ENCODE measurements around the gene DGUOK.

DGUOK gene

GRCh38 chr2:73998933-73999332 lies 72.3 kb downstream of the DGUOK start:
- H3K4me3 ChIP-seq (ENCODE audit: low read depth, low read length): no peak overlapping the region
- DNase-seq (ENCODE audit: low read depth): no peak
- TF ChIP-seq POLR2A (IDR thresholded peaks at IDR 0.05; ENCODE audit: extremely low read depth, insufficient read length) (no peak), MYC (IDR thresholded peaks at IDR 0.05; ENCODE audit: low read depth, low read length) (no peak), CTCF (IDR thresholded peaks at IDR 0.05; ENCODE audit: low read depth, low read length) (no peak), MAX (IDR thresholded peaks at IDR 0.05; ENCODE audit: low read depth, low read length) (no peak)

DNA sequence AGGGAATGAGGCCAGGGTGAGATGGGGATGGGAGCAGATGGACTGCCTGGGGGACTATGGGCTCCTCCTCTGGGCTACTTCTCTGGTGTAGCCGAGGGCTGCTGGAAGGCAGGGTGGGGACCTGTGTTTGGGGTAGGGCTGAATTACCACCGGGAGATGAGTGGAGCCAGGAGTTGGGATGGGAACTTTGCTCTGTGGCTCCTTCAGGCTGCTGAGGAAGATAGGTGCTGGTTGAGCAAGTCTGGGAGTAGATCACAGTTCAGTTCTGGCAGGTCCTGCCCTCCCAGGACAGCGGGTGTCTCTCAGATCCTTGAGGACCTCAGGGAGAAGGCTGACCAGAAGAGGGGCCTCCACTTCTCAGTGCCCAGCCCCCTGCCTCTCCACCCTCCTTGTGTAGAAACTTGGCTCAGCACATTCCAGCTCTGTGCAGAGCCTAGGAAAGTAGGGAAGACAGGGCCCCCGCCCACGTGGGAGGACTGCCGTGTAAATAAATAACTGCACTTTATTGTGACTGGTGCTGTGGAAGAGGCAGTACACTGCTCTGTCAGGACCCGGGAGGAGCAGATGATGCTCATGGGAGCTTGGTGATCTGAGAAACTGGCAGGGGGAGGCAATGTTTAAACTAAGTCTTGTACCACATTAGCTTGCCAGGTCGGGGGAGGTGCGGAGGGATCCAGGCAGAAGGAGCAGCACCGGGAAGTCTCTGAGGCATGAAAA lies 73.4 kb downstream of the DGUOK start:
- TF ChIP-seq POLR2A (IDR thresholded peaks at IDR 0.05; ENCODE audit: extremely low read depth, insufficient read length) (no peak), CTCF (IDR thresholded peaks at IDR 0.05; ENCODE audit: low read depth, low read length) (no peak), MYC (IDR thresholded peaks at IDR 0.05; ENCODE audit: low read depth, low read length) (no peak), MAX (IDR thresholded peaks at IDR 0.05; ENCODE audit: low read depth, low read length) (no peak)
- no peak overlapping the region for H3K4me3 ChIP-seq (ENCODE audit: low read depth, low read length)
- no peak for DNase-seq (ENCODE audit: low read depth)

DNA sequence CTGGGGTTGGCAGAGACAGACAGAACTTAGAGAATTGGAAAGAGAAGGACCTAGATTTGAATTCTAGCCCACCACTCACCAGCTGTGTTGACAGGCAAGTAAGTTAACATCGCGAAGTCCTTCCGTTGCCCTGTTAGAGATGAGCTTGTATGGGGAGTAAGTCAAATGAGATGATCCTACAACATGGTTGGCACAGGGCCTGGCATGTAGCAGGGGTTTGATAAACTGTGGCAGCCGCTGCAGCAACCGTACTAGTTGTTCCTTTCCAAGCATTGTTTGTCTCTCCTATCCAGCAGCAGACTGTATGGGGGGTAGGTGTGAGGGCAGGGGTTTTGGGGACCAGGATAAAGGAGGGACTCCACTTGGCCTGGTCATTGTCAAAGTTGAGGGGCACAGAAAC lies 74.0 kb downstream of the DGUOK start:
- no peak for DNase-seq (ENCODE audit: low read depth)
- TF ChIP-seq CTCF (IDR thresholded peaks at IDR 0.05; ENCODE audit: low read depth, low read length) (no peak), MAX (IDR thresholded peaks at IDR 0.05; ENCODE audit: low read depth, low read length) (no peak)

GRCh38 chr2:74001121-74001520 lies 74.4 kb downstream of the DGUOK start:
- TF ChIP-seq MAX (IDR thresholded peaks at IDR 0.05; ENCODE audit: low read depth, low read length) (no peak), POLR2A (IDR thresholded peaks at IDR 0.05; ENCODE audit: extremely low read depth, insufficient read length) (no peak)
- peak; percentile 46 for DNase-seq (ENCODE audit: low read depth)

More for the DNA sequence above, 74.0 kb downstream of the DGUOK start:
- no peak overlapping the region for H3K4me3 ChIP-seq (ENCODE audit: low read depth, low read length)

GRCh38 chr2:74001781-74002504 lies 75.3 kb downstream of the DGUOK start:
- H3K4me3 ChIP-seq (ENCODE audit: low read depth, low read length): no peak overlapping the region
- no peak for DNase-seq (ENCODE audit: low read depth)
- TF ChIP-seq CTCF (IDR thresholded peaks at IDR 0.05; ENCODE audit: low read depth, low read length) (no peak), MAX (IDR thresholded peaks at IDR 0.05; ENCODE audit: low read depth, low read length) (no peak), MYC (IDR thresholded peaks at IDR 0.05; ENCODE audit: low read depth, low read length) (no peak), POLR2A (IDR thresholded peaks at IDR 0.05; ENCODE audit: extremely low read depth, insufficient read length) (no peak)

More at GRCh38 chr2:74001121-74001520, 74.4 kb downstream of the DGUOK start:
- no peak overlapping the region for H3K4me3 ChIP-seq (ENCODE audit: low read depth, low read length)

Data from NB4 (cell line).